Spinal cord (tissue), 10 donors: ENCODE measurements around the gene HIP1R. TPM values are rescaled to one million over a fixed set of nuclear protein-coding genes. Genes with fewer than 3 reads are reported as not detected.
"Not testable (repeated sequence)": the region's sequence is repeated elsewhere in the genome, so short reads cannot be mapped to it uniquely, and the experiment has no call there.

Source experiments
- DNase-seq, 6 donors: peaks; one replicate each; pipeline versions ENCODE4 v3.0.0 to v3.0.0-alpha.2; 2013 to 2015; ENCODE audit warnings: low spot score in 6 of 6, low read depth in 4 of 6
- H3K27ac ChIP-seq: one replicate; pipeline ENCODE4 v1.5.1; 2013; ENCODE audit warnings: low read depth, low read length, control low read depth
- H3K27me3 ChIP-seq: one replicate; pipeline ENCODE4 v1.6.1; 2013; ENCODE audit warnings: low read length; ENCODE audit not compliant: control insufficient read depth, insufficient read depth
- H3K36me3 ChIP-seq: one replicate; pipeline ENCODE4 v1.6.1; 2013; ENCODE audit warnings: low read length; ENCODE audit not compliant: control insufficient read depth, insufficient read depth
- H3K4me1 ChIP-seq: one replicate; pipeline ENCODE4 v1.6.1; 2013; ENCODE audit warnings: low read length; ENCODE audit not compliant: control insufficient read depth, insufficient read depth
- H3K4me3 ChIP-seq: one replicate; pipeline ENCODE4 v1.5.1; 2013; ENCODE audit warnings: low read depth, low read length, control low read depth
- H3K9me3 ChIP-seq: one replicate; pipeline ENCODE4 v1.6.1; 2013; ENCODE audit warnings: low read length; ENCODE audit not compliant: control insufficient read depth, insufficient read depth
- WGBS: methylation state at CpG from one replicate; pipeline ENCODE4 v1.1.5; 2013; ENCODE audit warnings: missing lambda C conversion rate; ENCODE audit not compliant: insufficient coverage; 5-methylcytosine and 5-hydroxymethylcytosine counted together
- polyA plus RNA-seq, 2 donors: library from polyadenylated mRNA; unstranded; fragments of 120-200 nt; gene quantifications; one replicate each; pipeline ENCODE4 v1.2.1, GENCODE V29; 2013; ENCODE audit not compliant: insufficient read length in 2 of 2
- total RNA-seq, 2 donors: library from RNA; depleted of rRNA in 1 of 2; stranded (reverse); fragments of 120-200 nt in 1 of 2; fragments of >200 nt in 1 of 2; gene quantifications; one replicate each; pipeline versions ENCODE4 v1.2.3 to v1.2.4, GENCODE V29; 2013 to 2014
- donor health status: healthy.

The HIP1R gene
- total and polyA plus RNA-seq, 4 donors: 37.5 to 71.4 (median 49.8) TPM

DNA sequence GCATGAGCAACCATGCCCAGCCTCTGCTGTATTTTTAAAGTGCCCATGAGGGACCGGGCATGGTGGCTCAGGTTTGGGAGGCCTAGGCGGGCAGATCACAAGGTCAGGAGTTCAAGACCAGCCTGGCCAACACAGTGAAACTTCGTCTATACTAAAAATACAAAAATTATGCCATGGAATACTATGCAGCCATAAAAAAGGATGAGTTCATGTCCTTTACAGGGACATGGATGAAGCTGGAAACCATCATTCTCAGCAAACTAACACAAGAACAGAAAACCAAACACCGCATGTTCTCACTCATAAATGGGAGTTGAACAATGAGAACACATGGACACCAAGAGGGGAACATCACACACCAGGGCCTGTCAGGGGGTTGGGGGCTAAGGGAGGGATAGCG lies 70.0 kb downstream of the HIP1R start:
- not testable (repeated sequence) for H3K27me3 ChIP-seq, H3K4me1 ChIP-seq, H3K9me3 ChIP-seq, DNase-seq, H3K27ac ChIP-seq, H3K36me3 ChIP-seq, H3K4me3 ChIP-seq
- 92% methylated on average over 2 of the region's 5 CpGs for WGBS

DNA sequence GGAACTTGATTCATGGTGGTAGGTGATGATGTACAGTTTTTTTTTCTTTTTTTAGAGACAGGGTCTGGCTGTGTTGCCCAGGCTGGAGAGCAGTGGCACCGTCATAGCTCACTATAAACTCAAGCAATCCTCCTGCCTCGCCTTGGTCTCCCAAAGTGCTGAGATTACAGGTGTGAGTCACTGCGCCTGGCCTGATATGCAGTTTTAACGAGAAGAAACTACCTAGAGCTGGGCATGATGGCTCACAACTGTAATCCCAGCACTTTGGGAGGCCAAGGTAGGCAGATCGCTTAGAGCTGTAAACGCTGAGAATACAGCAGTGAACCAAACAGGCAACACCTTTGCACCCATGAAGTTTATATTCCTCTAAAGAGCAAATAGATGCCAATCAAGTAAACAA lies 73.7 kb downstream of the HIP1R start:
- H3K36me3 ChIP-seq: no peaks in the 10 kb centered on the region

DNA sequence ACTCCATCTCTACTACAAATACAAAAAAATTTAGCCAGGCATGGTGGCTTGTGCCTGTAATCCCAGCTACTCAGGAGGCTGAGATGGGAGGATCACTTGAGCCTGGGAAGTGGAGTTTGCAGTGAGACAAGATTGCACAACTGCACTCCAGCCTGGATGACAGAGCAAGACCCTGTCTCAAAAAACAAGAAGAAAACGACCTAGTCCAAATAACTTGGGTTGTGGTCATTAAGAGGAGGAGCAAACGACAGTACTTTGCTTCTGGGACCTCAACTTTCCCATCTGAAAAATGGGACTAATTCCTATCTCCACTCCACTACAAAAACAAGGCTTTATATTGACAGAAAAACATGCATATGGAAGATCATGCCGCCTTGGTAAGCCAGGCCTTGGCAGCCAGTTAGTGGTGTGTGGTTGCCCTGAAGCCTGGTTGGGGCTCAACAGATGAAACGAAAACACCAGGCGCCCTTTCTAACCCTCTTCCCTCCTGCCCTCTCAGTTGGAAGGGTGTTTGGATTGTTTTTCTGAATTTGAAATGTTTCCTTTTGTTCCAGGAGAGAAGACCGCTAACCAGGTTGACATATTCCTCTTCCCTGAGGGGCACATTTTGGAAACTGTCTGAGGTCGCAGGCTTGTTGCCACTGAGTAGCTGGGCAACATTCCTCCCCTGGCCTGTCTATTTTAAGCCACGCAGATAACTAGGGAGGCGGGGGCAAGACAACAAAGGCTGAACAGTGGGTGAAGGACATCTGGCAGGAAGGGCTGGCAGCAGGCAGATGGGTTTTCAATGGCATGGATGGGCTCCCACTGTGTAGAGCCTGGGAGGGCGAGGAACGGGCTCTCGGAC lies 74.4 kb downstream of the HIP1R start:
- DNase-seq: peak in 2 of 6 donors; percentile 84 to 85
- whole genome bisulfite sequencing: 6% methylated on average over 4 of the region's 12 CpGs
- no peaks in the 10 kb centered on the region for H3K27me3 ChIP-seq
- no peak overlapping the region for H3K4me3 ChIP-seq
- H3K9me3 ChIP-seq: no peaks in the 10 kb centered on the region
- H3K4me1 ChIP-seq: peaks cover 13% of the 10 kb centered on the region
- no peaks in the 10 kb centered on the region for H3K36me3 ChIP-seq
- no peak overlapping the region for H3K27ac ChIP-seq

More for the DNA sequence above, 73.7 kb downstream of the HIP1R start:
- Histone ChIP-seq H3K27me3 (no peaks in the 10 kb centered on the region), H3K9me3 (no peaks in the 10 kb centered on the region), H3K4me3 (no peak overlapping the region), H3K4me1 (peaks cover 13% of the 10 kb centered on the region), H3K27ac (no peak overlapping the region)
- WGBS: 87% methylated on average over 5 of the region's 6 CpGs
- no peak for DNase-seq

Other genes with a start within 250 kb of the HIP1R start
- gene HCAR2, start 132.1 kb upstream of the HIP1R start, total RNA-seq: 1 to 10 TPM in 1 of 2 donors, under 1 TPM in 1; 0.44 to 1.1 TPM
- under 1 TPM; 0.25 to 0.26 TPM for gene HCAR2, start 132.1 kb upstream of the HIP1R start, polyA plus RNA-seq
- gene HCAR3, start 118.6 kb upstream of the HIP1R start, total RNA-seq: 1 to 10 TPM in 1 of 2 donors, under 1 TPM in 1; 0.44 to 1.3 TPM
- not detected for gene HCAR3, start 118.6 kb upstream of the HIP1R start, polyA plus RNA-seq
- 1 to 10 TPM; 1.7 to 8.0 TPM for gene HCAR1, start 104.6 kb upstream of the HIP1R start, total RNA-seq
- gene HCAR1, start 104.6 kb upstream of the HIP1R start, polyA plus RNA-seq: 1 to 10 TPM in 1 of 2 donors, under 1 TPM in 1; 0.84 to 2.1 TPM
- gene DENR, start 82.6 kb upstream of the HIP1R start, total RNA-seq: 10 to 100 TPM; 44.2 to 50.2 TPM
- 10 to 100 TPM; 68.2 to 72.5 TPM for gene DENR, start 82.6 kb upstream of the HIP1R start, polyA plus RNA-seq
- gene CCDC62, start 60.9 kb upstream of the HIP1R start, total RNA-seq: 1 to 10 TPM; 2.0 to 3.1 TPM
- gene CCDC62, start 60.9 kb upstream of the HIP1R start, polyA plus RNA-seq: 1 to 10 TPM in 1 of 2 donors, under 1 TPM in 1; 0.98 to 1.3 TPM
- gene VPS37B, start 60.7 kb downstream of the HIP1R start, total RNA-seq: 10 to 100 TPM; 13.7 to 23.4 TPM
- gene VPS37B, start 60.7 kb downstream of the HIP1R start, polyA plus RNA-seq: 10 to 100 TPM; 40.6 to 43.2 TPM
- gene ABCB9, start 131.0 kb downstream of the HIP1R start, total RNA-seq: 10 to 100 TPM; 12.5 to 15.7 TPM
- gene ABCB9, start 131.0 kb downstream of the HIP1R start, polyA plus RNA-seq: 10 to 100 TPM; 16.4 to 24.4 TPM
- 1 to 10 TPM; 6.5 to 7.8 TPM for gene OGFOD2, start 139.8 kb downstream of the HIP1R start, total RNA-seq
- 10 to 100 TPM; 13.3 to 19.1 TPM for gene OGFOD2, start 139.8 kb downstream of the HIP1R start, polyA plus RNA-seq
- 100 to 1,000 TPM in 1 of 2 donors, 10 to 100 TPM in 1; 44.3 to 207 TPM for gene ARL6IP4, start 145.2 kb downstream of the HIP1R start, total RNA-seq
- gene ARL6IP4, start 145.2 kb downstream of the HIP1R start, polyA plus RNA-seq: 100 to 1,000 TPM; 125 to 149 TPM